Cerebellar nuclear complex (tissue), 1 donor: ENCODE results near the gene SURF2.

ENCODE experiments used
- DNase-seq, 2 experiments: peaks; one replicate each; lab custom pipeline; 2025; lab: John Stamatoyannopoulos, UW

Gene SURF2

DNA sequence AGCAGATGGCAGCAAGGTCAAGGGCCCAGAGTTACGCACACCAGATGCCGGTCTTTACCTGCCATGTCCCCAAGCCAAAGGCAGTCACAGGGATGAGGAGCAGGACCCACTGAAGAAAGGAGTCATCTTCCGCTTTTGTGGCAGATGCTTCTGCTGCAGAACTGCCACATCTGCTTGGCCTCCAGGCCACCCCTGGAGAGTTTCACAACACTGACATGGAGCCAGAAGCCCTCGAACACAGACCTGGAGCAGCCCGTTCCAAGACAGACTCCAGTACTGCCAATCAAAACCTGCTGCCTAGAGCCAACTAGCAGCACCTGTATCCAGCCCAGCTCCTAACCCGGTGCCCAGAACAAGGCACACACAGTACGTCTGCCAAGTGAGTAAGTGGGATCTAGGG lies 1.6 kb upstream of the SURF2 start:
- no peak for DNase-seq

DNA sequence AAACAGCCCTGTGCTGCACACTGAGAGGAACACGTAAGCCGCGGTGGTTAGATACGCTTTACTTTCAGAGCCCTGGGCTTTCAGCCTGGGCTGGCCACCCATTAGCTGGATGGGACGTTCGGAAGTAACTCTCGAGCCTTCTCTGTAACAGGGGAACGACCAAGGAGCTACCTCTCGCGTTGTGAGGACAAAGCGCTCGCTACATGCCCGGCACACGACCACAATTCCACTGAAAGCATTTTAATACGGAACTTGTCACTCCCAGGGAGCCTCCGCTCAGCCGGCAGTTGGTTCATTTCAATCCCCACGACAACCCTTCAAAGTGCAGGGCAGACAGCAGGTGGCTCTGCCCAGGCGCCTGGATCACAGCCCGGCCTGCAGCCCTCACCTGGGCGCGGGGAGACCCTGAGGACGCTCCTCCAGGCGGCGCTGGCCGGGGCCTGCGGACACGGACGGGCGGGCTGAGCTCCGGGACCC lies 431 bp upstream of the SURF2 start:
- DNase-seq = no peak

GRCh38 chr9:133357656-133358055 lies 1.3 kb downstream of the SURF2 start:
- no peak for DNase-seq

- DNase-seq = no peak
Measured at GRCh38 chr9:133359399-133360175, 3.2 kb downstream of the SURF2 start.

- DNase-seq = no peak
Measured at GRCh38 chr9:133360400-133361393, 4.3 kb downstream of the SURF2 start.

DNA sequence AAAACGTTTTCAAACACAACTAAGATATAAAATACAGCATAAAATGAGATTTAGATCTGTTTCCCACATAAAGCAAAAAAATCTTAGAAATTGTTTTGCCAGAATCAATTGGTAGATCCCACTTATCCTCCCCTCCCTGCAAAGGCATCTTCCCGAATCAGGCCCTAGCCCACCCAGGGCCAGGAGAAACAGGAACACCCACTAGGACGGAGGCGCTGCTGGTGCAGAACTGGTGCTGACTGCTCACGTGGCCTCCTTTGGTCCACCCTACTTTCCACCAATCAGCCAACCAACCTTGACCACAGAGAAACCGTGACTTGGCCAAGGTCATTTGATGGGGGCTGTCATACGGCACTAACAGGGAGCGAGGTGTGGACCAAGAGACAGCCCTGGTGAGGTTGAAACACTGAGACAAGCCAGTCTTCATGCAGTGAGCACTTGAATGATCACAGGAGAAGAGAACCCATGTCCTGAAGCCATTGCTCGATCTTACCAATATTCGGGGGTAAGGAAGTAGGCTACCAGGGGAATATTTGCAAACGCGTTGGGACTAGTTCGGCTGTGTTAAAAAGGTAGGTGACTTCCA lies 5.2 kb downstream of the SURF2 start:
- DNase-seq = no peak

DNA sequence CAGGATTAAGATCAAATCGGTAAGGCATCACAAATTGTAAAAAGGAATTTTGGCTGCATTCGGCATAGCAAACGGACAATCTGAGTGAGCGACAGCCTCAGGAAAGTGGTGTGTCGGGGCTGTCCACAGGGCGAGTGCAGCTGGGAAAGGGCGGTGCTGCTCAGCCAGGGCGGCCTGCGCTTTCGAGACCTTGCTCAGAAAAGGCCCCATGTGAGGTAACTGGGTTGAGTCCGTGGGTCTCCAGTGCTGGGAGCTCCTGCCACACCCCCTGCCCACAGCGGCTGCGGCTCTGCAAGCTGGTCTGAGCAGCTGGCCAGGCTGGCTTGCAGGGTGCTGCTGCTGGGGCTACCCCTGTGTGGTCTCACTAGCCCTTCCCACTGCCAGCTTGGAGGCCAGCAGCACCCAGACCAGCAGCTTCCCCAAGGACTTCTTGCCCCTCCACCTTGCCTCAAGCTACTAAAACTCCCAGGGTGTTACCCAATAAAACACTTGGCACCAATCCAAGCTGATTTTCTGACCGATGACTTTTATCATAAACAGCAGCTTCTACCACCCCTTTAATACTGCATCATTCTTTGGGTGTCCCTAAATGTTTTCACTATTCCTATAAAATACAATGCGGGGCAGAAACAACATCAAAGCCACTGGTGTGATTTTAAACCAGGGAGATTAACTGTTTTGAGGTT lies 6.2 kb downstream of the SURF2 start:
- no peak for DNase-seq

DNA sequence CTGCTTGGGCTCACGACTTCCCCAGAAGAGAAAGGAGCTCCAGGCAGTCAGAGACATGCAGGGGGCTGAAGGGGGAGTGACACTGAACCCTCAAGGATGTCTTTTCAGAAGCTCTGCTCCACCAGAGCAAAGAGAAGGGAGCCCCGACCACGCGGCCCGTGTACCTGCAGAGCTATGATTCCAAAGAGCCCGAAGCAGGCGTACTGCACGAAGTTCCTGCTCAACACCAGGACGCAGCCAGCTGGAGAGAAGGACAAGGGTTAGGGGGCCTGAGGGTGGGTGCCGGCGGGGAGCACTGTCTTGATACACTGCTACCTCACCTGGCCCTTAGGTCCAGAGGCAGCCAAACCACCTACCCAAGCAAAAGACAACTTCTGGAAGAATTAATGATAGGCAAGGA lies 10.1 kb downstream of the SURF2 start:
- DNase-seq = no peak

DNA sequence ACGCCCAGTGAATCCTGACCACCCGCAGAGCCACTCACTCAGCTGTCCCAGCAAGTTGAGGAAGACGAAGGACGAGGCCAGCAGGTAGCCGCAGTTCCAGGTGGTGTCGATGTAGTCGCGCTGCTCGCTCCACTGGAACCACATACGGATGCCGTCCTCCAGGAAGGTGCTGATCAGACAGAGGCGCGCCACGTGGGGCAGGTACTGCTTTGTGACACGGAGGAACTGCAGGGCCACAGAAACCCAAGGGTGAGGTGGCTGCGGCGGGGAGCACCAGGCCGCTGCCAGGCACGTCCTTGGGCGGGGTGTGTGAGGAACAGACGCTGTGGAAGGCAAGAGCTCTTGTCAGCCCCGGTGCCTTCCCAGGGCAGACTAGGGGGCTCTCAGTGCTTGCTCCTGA lies 10.9 kb downstream of the SURF2 start:
- DNase-seq = no peak

- DNase-seq = no peak
Measured at GRCh38 chr9:133367778-133368177, 11.4 kb downstream of the SURF2 start.

GRCh38 chr9:133368249-133368881 lies 12.0 kb downstream of the SURF2 start:
- DNase-seq = no peak

DNA sequence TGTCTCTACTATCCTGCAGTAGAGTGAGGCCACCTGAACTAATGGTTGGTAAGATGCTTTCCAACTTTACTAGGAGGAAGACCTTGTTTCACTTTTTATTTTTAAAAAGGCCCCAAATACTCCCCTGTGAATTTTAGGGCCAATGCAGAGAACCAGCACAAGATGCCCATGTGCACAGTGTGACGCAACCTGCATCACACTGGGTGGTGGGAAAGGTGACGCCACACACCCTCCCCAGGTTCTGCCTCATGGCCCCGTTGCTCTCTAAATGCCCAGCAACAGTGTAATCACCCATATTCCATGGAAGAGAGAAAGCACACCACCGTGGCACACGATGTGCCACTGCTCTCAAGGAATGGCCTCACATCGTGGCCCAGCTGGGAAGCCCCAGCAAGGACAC lies 13.1 kb downstream of the SURF2 start:
- DNase-seq = no peak

GRCh38 chr9:133369933-133370332 lies 13.6 kb downstream of the SURF2 start:
- DNase-seq = no peak

DNA sequence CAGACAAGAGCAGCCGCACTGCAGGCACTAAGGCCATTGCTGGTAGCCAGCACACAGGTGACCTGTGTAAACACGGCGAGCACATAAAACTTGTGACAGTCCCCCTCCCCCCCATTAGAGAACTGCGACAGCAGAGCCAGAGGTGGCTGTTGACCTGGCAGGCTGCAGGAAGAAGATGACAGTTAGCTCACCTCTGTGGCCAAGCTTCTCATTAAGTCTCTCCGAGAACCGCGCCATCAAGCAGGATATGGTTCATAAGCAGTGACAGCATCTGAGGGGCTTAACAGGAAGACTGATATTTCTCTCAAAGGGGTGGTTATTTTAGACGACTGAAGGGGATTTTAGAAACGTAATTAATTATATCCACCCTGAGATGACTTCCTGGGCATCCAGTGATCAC lies 14.3 kb downstream of the SURF2 start:
- no peak for DNase-seq

DNA sequence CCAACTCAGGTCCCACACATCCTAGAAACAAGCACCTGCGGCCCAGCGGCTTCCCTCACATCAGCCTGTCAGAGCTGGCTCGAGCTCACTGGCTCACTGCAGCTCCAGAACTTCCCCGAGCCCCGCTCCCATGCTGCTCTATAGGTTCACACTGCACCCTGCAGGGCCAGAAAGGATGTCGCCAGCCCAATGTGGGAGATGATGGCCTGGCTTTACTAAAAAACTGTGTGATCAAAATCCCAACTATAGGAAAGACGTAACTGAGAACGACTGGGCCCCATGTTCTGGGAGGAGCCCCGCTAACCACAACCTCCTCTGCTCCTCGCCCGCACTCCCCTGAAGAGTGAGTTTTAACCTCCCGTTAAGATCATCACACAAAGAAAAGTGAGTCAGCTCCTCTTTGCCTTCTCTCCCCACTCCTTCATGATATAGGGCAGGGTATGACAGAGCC lies 14.9 kb downstream of the SURF2 start:
- no peak for DNase-seq

DNA sequence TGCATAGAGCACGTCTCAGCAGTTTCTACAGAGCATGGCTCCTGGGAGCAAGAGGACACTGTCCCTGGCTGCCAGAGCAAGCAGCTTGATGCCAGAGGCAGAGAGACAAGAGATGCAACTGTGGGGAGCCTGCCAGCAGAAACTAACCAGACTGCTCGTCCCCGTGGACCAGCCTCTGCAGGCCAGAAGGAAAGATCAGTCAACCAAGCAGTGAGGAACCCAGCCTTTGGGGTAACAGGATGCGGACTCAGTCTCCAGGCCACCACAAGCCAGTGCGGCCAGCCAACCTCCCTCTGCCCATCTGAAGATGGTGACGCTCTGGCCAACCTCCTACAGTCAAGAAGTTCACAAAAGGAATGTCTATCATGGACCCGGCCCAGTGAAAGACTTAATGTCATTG lies 15.8 kb downstream of the SURF2 start:
- DNase-seq = no peak

- DNase-seq = no peak
Measured at GRCh38 chr9:133374612-133375115, 18.3 kb downstream of the SURF2 start.

DNA sequence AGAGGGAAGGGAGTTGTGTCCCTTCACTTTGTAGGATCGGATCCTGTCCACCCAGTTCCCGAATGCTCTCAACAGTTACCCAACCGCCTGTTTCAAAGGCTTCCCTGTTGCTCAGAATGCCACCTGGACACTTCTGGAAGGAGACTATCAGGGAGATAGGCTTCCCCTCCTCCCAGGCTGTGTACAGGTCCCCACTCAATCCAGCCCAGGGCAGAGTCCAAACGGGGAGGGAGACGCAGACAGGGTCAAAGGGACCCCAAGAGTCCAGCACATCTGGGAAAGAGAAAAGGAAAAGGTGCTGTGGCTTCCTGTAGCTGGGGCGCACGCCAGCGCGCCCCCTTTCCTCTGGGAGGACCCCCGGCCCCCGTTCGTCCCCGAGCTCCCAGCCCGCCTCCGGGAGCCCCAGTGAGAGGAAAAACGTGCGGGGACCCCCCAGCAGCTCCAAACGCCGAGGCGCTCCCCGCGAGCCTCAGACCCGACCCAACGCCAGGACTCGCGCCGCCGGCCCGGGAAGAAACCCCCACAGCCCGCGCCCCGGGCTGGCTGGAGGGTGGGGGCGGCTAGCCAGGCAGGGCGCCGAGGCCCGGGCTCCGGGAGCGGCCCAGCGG lies 18.9 kb downstream of the SURF2 start:
- no peak for DNase-seq

- peak; percentile 42 to 62 for DNase-seq
Measured at GRCh38 chr9:133375724-133376654, 19.6 kb downstream of the SURF2 start, which contains the start of the genes STKLD1 and SURF4. TSS of gene STKLD1 (plus strand) at chr9:133376366. CDS start at chr9:133376474, 108 bp downstream. TSS of gene SURF4 (minus strand) at chr9:133376060. CDS start at chr9:133375969, 91 bp downstream.
